ENCODE data around the gene ZNF774. TPM values are rescaled to one million over a fixed set of nuclear protein-coding genes. Genes with fewer than 3 reads are reported as not detected.

Gene ZNF774
- total RNA-seq, 1 donor from 2014 or later, result 8.3 TPM

GRCh38 chr15:90358124-90359033 is 6.3 kb downstream of the ZNF774 start:
- Histone ChIP-seq H3K4me2 (no peak overlapping the region), H3K27ac (no peak overlapping the region), H3K4me1 (no peaks in the 10 kb centered on the region), H3K36me3 (no peaks in the 10 kb centered on the region), H3K9ac (no peak overlapping the region), H3K4me3 (no peak overlapping the region), H3K27me3 (no peaks in the 10 kb centered on the region), H4K20me1 (ENCODE audit: low read depth) (no peaks in the 10 kb centered on the region), H3F3A (ENCODE audit: low read depth) (no peaks in the 10 kb centered on the region), H3K9me3 (ENCODE audit: low read depth) (no peaks in the 10 kb centered on the region), H2AFZ (replicated peaks) (no peak overlapping the region), H3K79me2 (ENCODE audit: low read depth) (no peaks in the 10 kb centered on the region)
- Mint-ChIP-seq H3K27ac (no peak overlapping the region), H3K36me3 (peaks cover 5% of the 10 kb centered on the region), H3K9me3 (no peaks in the 10 kb centered on the region), H3K27me3 (ENCODE audit: insufficient read depth, low read depth) (peaks cover 2% of the 10 kb centered on the region), H3K4me3 (no peak overlapping the region), H3K4me1 (peaks cover 2% of the 10 kb centered on the region)
- TF ChIP-seq CTCF (IDR thresholded peaks at IDR 0.05), result no peak
- TF ChIP-seq EZH2 (IDR thresholded peaks at IDR 0.05), result no peak
- TF ChIP-seq EZH2phosphoT487 (IDR thresholded peaks at IDR 0.05), result no peak
- no peak for DNase-seq (ENCODE audit: low spot score)

- no peak for TF ChIP-seq CTCF (IDR thresholded peaks at IDR 0.05)
- TF ChIP-seq EZH2phosphoT487 (IDR thresholded peaks at IDR 0.05), result no peak
- no peak for TF ChIP-seq EZH2 (IDR thresholded peaks at IDR 0.05)
- Mint-ChIP-seq H3K9me3 (no peaks in the 10 kb centered on the region), H3K4me1 (peaks cover 2% of the 10 kb centered on the region), H3K27ac (no peak overlapping the region), H3K27me3 (ENCODE audit: insufficient read depth, low read depth) (no peaks in the 10 kb centered on the region), H3K36me3 (peaks cover 5% of the 10 kb centered on the region), H3K4me3 (no peak overlapping the region)
- H3F3A ChIP-seq (ENCODE audit: low read depth), result no peaks in the 10 kb centered on the region
- H3K4me3 ChIP-seq, result no peak overlapping the region
- no peaks in the 10 kb centered on the region for H3K4me1 ChIP-seq
- no peak overlapping the region for H3K4me2 ChIP-seq
- no peak overlapping the region for H3K9ac ChIP-seq
- DNase-seq (ENCODE audit: low spot score), result no peak
- no peak overlapping the region for H3K27ac ChIP-seq
- H3K27me3 ChIP-seq, result no peaks in the 10 kb centered on the region
- no peaks in the 10 kb centered on the region for H3K36me3 ChIP-seq
- H2AFZ ChIP-seq (replicated peaks), result no peak overlapping the region
- H3K79me2 ChIP-seq (ENCODE audit: low read depth), result no peaks in the 10 kb centered on the region
- H3K9me3 ChIP-seq (ENCODE audit: low read depth), result no peaks in the 10 kb centered on the region
- no peaks in the 10 kb centered on the region for H4K20me1 ChIP-seq (ENCODE audit: low read depth)
Measured at GRCh38 chr15:90360746-90361145, 8.7 kb downstream of the ZNF774 start.

GRCh38 chr15:90362936-90363212 is 10.8 kb downstream of the ZNF774 start:
- no peaks in the 10 kb centered on the region for H3K27me3 Mint-ChIP-seq (ENCODE audit: insufficient read depth, low read depth)
- no peak overlapping the region for H3K4me3 Mint-ChIP-seq
- no peak for TF ChIP-seq CTCF (IDR thresholded peaks at IDR 0.05)
- no peak for TF ChIP-seq EZH2phosphoT487 (IDR thresholded peaks at IDR 0.05)
- TF ChIP-seq EZH2 (IDR thresholded peaks at IDR 0.05), result no peak
- no peak overlapping the region for H3K9ac ChIP-seq
- no peaks in the 10 kb centered on the region for H4K20me1 ChIP-seq (ENCODE audit: low read depth)
- no peak overlapping the region for H3K4me3 ChIP-seq
- H3K4me1 Mint-ChIP-seq, result peaks cover 2% of the 10 kb centered on the region
- no peak overlapping the region for H3K27ac ChIP-seq
- no peak overlapping the region for H3K27ac Mint-ChIP-seq
- H3K27me3 ChIP-seq, result no peaks in the 10 kb centered on the region
- no peaks in the 10 kb centered on the region for H3F3A ChIP-seq (ENCODE audit: low read depth)
- H3K4me2 ChIP-seq, result no peak overlapping the region
- peaks cover 5% of the 10 kb centered on the region for H3K36me3 Mint-ChIP-seq
- H3K9me3 ChIP-seq (ENCODE audit: low read depth), result no peaks in the 10 kb centered on the region
- H3K4me1 ChIP-seq, result no peaks in the 10 kb centered on the region
- no peak for DNase-seq (ENCODE audit: low spot score)
- H3K9me3 Mint-ChIP-seq, result no peaks in the 10 kb centered on the region
- H3K79me2 ChIP-seq (ENCODE audit: low read depth), result no peaks in the 10 kb centered on the region
- H2AFZ ChIP-seq (replicated peaks), result no peak overlapping the region
- H3K36me3 ChIP-seq, result no peaks in the 10 kb centered on the region

Data from neural progenitor cell (in vitro differentiated cells).